Epithelial cell of esophagus (primary cell): ENCODE data around the gene PPP4R3A.

Source experiments
- DNase-seq: peaks from one replicate; pipeline ENCODE4 v3.0.0; 2010; ENCODE audit warnings: low read depth
- H3K4me3 ChIP-seq: 2 replicates; pipeline ENCODE4 v1.5.1; 2011; ENCODE audit warnings: mild to moderate bottlenecking, low read length, control low read depth
- TF ChIP-seq, protein P1 (sequence below): IDR thresholded peaks from 2 replicates; pipeline ENCODE4 v1.5.1; 2011; ENCODE audit warnings: low read depth, mild to moderate bottlenecking, low read length, control low read depth, inconsistent platforms; ENCODE audit not compliant: insufficient read depth; ENCODE audit errors: missing control alignments

Gene PPP4R3A

DNA sequence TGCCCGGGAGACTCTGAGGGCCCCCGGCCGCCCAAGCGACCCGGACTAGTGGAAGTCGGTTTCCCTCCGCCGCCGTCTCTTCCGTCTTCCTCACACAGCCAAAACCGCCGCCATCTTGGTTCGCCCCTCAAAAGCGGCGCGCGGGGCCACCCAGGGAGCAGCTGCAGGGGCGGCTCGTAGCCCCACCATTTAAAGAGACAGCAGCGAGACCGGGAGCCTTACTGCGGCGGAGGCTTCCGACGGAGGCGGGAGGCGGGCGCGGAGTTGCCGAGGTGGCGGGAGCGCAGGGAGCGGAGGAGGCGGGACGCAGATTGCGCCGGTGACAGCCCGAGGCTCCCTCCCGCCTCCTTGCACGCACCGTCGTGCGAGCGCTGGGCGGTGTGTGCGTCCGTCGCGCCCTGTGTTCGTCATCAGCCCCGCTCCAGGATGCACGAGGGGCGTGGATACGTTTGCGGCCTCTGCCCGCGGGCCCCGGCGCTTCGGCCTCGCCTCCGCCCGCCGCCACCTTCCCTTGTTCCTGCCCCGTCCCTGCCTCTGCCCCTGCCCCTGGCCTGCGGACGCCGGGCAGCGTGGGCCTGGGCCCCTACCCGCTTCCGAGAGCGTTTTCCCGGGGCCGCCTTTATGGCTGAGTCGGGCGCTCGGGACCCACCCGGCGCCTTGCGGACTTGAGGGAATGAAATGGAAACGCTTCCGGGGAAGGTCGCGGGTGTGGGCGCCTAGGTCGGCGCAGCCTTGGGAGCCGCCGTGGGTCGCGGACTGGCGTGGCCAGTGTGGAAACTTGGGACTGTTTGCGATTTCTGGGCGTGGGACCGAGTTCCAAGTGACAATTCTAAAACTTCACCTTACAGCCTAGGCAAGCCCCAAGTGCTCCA is at the start of gene PPP4R3A:
Gene PPP4R3A, minus strand, starts transcription at position 140 of the 872 bp plus-strand sequence. CDS start 663 bp downstream, outside the sequence.
- TF ChIP-seq, protein P1, sequence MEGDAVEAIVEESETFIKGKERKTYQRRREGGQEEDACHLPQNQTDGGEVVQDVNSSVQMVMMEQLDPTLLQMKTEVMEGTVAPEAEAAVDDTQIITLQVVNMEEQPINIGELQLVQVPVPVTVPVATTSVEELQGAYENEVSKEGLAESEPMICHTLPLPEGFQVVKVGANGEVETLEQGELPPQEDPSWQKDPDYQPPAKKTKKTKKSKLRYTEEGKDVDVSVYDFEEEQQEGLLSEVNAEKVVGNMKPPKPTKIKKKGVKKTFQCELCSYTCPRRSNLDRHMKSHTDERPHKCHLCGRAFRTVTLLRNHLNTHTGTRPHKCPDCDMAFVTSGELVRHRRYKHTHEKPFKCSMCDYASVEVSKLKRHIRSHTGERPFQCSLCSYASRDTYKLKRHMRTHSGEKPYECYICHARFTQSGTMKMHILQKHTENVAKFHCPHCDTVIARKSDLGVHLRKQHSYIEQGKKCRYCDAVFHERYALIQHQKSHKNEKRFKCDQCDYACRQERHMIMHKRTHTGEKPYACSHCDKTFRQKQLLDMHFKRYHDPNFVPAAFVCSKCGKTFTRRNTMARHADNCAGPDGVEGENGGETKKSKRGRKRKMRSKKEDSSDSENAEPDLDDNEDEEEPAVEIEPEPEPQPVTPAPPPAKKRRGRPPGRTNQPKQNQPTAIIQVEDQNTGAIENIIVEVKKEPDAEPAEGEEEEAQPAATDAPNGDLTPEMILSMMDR, result no peak
- DNase-seq, result peak; percentile 98

DNA sequence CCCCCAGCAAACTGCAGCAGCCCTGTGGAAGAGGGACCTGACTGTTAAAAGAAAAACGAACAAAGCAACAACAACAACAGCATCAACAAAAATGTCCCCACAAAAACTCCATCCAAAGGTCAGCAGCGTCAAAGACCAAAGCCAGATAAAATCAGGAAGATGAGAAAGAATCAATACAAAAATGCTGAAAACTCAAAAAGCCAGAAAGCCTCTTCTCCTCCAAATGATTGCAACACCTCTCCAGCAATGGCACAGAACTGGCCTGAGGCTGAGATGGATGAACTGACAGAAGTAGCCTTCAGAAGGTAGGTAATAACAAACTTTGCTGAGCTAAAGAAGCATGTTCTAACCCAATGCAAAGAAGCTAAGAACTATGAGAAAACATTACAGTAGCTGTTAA is 45.4 kb upstream of the PPP4R3A start:
- peak; percentile 11 for DNase-seq
- TF ChIP-seq, protein P1, result no peak
- no peak overlapping the region for H3K4me3 ChIP-seq

More for the DNA sequence above, at the start of gene PPP4R3A:
- H3K4me3 ChIP-seq, result peak within 1 kb of the TSS; percentile 94

DNA sequence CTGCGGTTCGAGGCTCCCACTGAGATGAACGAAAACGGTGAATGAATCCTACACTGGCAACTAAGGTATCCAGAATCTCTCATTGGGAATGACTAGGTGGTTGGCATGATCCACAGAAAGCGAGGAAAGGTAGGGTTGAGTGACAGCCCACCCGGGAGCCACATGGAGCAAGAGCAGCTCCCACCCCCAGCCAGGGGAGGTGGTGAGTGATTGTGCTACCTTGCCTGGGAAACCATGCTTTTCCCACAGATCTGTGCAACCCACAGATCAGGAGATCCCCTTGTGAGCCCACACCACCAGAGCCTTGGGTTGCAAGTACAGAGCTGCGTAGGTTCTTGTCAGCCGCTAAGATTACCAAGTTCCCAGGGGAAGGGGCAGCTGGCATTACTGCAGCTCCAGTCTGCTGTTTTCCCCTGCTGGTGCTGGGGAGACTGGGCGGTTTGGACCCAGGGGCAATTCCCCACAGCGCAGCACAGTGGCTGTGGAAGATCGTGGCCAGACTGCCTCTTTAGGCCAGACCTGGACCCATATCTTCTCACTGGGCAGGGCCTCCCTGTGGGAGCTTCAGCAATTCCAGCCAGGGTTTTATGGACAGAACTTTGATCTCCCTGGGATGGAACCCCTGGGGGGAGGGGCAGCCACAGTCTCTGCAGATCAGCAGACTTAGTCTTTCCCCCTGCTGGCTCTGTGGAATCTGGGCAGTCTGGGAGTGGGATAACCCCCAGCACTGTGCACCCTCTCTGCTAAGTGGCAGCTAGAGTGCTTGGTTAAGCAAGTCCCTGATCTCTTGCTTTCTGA is 44.6 kb upstream of the PPP4R3A start:
- no peak for DNase-seq
- no peak overlapping the region for H3K4me3 ChIP-seq
- TF ChIP-seq, protein P1, result no peak

DNA sequence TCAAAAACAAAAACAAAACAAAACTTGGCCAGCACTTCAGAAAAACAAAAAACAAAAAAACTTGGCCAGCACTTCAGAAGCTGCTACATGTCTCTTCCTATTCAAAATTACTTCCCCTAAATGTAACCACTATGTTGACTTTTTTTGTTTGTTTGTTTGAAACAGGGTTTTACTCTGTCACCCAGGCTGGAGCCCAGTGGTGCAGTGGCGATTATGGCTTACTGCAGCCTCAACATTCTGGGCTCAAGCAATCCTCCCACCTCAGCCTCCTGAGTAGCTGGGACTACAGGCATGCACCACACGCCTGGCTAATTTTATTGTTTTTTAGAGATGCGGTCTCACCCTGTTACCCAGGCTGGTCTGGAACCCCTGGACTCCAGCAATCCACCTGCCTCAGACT is 38.0 kb upstream of the PPP4R3A start:
- no peak overlapping the region for H3K4me3 ChIP-seq
- TF ChIP-seq, protein P1, result no peak
- no peak for DNase-seq

DNA sequence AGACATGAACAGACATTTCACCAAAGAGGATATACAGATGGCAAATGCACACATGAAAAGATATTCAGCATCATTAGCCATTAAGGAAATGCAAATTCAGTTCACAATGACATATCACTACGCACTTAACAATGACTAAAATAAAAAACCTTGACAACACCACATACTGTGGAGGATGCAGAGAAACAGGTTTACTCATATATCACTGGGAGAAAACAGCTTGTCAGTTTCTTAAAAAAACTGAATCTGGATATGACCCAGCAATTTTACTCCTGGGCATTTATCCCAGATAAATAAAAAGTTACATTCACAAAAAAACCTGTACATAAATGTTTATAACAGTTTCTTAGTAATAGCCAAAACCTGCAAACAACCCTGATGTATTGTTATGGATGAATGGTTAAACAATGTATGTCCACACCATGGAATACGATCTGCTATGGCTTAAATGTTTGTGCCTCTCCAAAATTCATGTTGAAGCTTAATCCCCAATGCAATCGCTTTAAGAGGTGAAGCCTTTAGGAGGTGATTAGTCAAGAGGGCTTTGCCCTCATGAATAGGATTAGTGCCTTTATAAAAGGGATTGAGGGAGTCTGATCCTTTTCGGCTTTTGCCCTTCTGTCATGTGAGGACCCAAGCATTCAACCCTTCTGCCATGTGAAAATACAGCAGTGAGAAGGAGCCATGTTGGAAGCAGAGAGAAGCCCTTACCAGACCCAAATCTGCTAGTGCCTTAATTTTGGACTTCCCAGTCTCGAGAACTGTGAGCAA is 36.0 kb upstream of the PPP4R3A start:
- H3K4me3 ChIP-seq, result no peak overlapping the region
- DNase-seq, result peak; percentile 25
- TF ChIP-seq, protein P1, result no peak

DNA sequence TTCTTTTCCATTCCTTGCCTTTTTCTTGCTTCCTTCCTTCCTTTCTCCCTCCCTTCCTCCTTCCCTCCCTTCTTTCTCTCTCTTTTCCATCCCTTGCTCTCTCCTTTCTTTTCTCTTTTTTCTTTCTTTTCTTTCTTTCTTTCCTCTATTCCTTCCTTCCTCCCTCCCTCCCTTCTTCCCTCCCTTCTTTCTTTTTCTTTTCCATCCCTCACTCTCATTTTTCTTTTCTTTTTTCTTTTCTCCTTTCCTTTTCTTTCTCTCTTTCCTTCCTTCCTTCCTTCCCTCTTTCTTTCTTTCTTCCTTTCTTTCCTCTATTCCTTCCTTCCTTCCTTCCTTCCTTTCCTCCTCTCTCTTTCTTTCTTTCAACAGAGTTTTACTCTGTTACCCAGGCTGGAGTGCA is 35.1 kb upstream of the PPP4R3A start:
- no peak for DNase-seq
- TF ChIP-seq, protein P1, result no peak
- no peak overlapping the region for H3K4me3 ChIP-seq
